HepG2 (cell line): Measurements from ENCODE around the gene CCM2. TPM values are rescaled to one million over a fixed set of nuclear protein-coding genes. Genes with fewer than 3 reads are reported as not detected.
A peak's percentile ranks its signal among the peaks of the same experiment; 100 is the strongest.

Experiments
- CC2D1A ChIP-seq: sonication (generic); formaldehyde crosslinking; IDR thresholded peaks from 2 replicates; pipeline ENCODE4 v1.8.1; 2023; ENCODE audit warnings: mild to moderate bottlenecking, missing genetic modification reagents
- CHD4 ChIP-seq: fragments of 200-600 bp; sonication (generic); IDR thresholded peaks from 2 replicates; pipeline ENCODE4 v1.7.0; 2017; ENCODE audit warnings: mild to moderate bottlenecking, low read length, borderline replicate concordance
- FOSL1 ChIP-seq: sonication (generic); formaldehyde crosslinking; IDR thresholded peaks from 2 replicates; pipeline ENCODE4 v1.9.0; 2021; ENCODE audit warnings: missing genetic modification reagents, borderline replicate concordance
- MIXL1 ChIP-seq: IDR thresholded peaks from 2 replicates; pipeline ENCODE4 v1.6.1; 2016
- RELA ChIP-seq: sonication (generic); formaldehyde crosslinking; IDR thresholded peaks from 2 replicates; pipeline ENCODE4 v1.4.0; 2020; ENCODE audit warnings: missing genetic modification reagents
- TCF7L2 ChIP-seq: IDR thresholded peaks from 2 replicates; pipeline ENCODE4 v1.6.1; 2011; ENCODE audit warnings: mild to moderate bottlenecking, low read depth, low read length, moderate library complexity
- ZNF124 ChIP-seq: sonication (generic); formaldehyde crosslinking; IDR thresholded peaks from 2 replicates; pipeline ENCODE4 v1.4.0; 2020; ENCODE audit warnings: missing genetic modification reagents
- ZNF367 ChIP-seq: sonication (generic); formaldehyde crosslinking; IDR thresholded peaks from 2 replicates; pipeline ENCODE4 v1.4.0; 2020; ENCODE audit warnings: missing genetic modification reagents, borderline replicate concordance
- ZNF569 ChIP-seq: sonication (generic); formaldehyde crosslinking; IDR thresholded peaks from 2 replicates; pipeline ENCODE4 v1.5.0; 2020; ENCODE audit warnings: mild to moderate bottlenecking, missing genetic modification reagents, moderate library complexity, borderline replicate concordance
- ZNF839 ChIP-seq: sonication (generic); formaldehyde crosslinking; IDR thresholded peaks from 2 replicates; pipeline ENCODE4 v1.4.0; 2020; ENCODE audit warnings: missing genetic modification reagents, mild to moderate bottlenecking, borderline replicate concordance
- polyA plus RNA-seq, 8 experiments: library from polyadenylated mRNA; depleted of rRNA in 3 of 8; stranded (reverse) in 7 of 8; unstranded in 1 of 8; fragments of >200 nt; fragmentation: Illumina TruSeq in 4 of 8; extraction: Trizol in 4 of 8; gene quantifications; 2 replicates each; pipeline versions ENCODE4 v1.2.1 to v1.2.3, GENCODE V29; 2011 to 2016; ENCODE audit warnings: low read depth in 4 of 8, missing spikeins in 1 of 8, mixed read lengths in 1 of 8; ENCODE audit not compliant: insufficient read depth in 1 of 8
- total RNA-seq, 5 experiments: library from RNA; depleted of rRNA; stranded (reverse); fragments of >200 nt; fragmentation: Illumina TruSeq; extraction: Trizol; gene quantifications; 2 replicates each; pipeline ENCODE4 v1.2.3, GENCODE V29; 2016; ENCODE audit warnings: low read depth in 1 of 5
- TF ChIP-seq, protein P1 (sequence below): sonication (generic); formaldehyde crosslinking; conservative IDR thresholded peaks from 2 replicates; pipeline ENCODE4 v1.8.0; 2022; ENCODE audit warnings: mild to moderate bottlenecking, moderate library complexity, missing genetic modification reagents
- TF ChIP-seq, protein P2 (sequence below): IDR thresholded peaks from 2 replicates; pipeline ENCODE4 v1.6.1; 2016; ENCODE audit warnings: low read depth, borderline replicate concordance
- TF ChIP-seq, protein P3 (sequence below): sonication (generic); formaldehyde crosslinking; IDR thresholded peaks from 2 replicates; pipeline ENCODE4 v1.9.0; 2021; ENCODE audit warnings: missing genetic modification reagents, borderline replicate concordance
- TF ChIP-seq, protein P4 (sequence below): conservative IDR thresholded peaks from 2 replicates; pipeline ENCODE4 v1.6.1; 2018; ENCODE audit warnings: missing genetic modification reagents
- TF ChIP-seq, protein P5 (sequence below): sonication (generic); formaldehyde crosslinking; IDR thresholded peaks from 2 replicates; pipeline ENCODE4 v1.4.0; 2020; ENCODE audit warnings: mild to moderate bottlenecking, missing genetic modification reagents

CCM2 gene
- total and polyA plus RNA-seq, 2 of the 13 experiments (the other 11 are each of a cell fraction or from before 2014, with no cell fraction given), result 13.7 to 15.8 TPM

DNA sequence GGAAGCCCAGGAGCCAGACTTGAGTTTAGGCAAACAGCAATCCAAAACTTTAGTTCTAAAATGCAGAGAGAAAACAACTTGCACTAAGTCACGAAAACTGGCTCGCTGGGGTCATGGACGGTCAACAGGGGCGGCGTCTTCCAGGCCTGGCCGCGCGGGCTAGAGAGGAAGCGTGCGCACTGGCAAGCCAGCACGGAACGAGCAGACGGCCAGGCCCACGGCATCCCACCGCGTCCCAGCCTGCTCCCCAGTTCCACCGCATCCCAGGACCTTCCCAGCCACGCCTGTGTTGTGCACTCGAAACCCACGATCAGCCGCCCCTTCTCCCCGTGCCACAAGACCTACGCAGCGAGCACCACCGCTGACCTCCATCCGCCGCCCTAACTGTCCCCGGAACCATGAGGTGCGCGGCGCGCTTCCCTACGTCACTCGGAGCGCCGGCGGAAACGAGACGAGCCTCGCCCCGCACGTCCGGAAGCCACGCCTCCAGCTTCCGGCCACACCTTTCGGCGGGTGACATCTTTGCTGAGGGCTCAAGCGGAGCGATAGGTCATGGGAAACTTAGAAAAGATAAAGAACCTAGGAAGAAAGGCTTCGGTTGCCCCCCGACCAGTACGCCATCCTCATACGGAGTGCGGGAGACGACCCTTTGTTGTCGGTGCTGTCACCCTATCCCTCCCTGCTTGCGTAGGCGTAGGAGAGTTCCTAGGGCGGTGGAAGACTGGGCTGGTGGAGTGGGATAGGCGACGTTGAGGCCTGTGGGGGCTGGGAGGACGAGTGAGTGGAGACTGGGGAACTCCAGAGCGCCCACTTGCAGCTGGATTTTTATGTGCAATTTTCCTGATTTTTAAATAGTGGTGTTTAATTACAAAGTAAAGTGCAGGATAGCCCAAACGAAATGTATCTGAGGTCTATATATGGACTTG, 111.6 kb downstream of the CCM2 start, which contains the start of gene TBRG4 (continued):
- TF ChIP-seq, protein P1, sequence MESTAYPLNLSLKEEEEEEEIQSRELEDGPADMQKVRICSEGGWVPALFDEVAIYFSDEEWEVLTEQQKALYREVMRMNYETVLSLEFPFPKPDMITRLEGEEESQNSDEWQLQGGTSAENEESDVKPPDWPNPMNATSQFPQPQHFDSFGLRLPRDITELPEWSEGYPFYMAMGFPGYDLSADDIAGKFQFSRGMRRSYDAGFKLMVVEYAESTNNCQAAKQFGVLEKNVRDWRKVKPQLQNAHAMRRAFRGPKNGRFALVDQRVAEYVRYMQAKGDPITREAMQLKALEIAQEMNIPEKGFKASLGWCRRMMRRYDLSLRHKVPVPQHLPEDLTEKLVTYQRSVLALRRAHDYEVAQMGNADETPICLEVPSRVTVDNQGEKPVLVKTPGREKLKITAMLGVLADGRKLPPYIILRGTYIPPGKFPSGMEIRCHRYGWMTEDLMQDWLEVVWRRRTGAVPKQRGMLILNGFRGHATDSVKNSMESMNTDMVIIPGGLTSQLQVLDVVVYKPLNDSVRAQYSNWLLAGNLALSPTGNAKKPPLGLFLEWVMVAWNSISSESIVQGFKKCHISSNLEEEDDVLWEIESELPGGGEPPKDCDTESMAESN (CRISPR knock-in tag), result peak; percentile 94
- TF ChIP-seq ZNF839 (0 out of 2 replicates have a peak, but pooled peaks have one; percentile 55), FOSL1 (CRISPR knock-in tag) (no peak), CHD4 (no peak; the same call in 1 of the 2 replicates), MIXL1 (no peak; the same call in 1 of the 2 replicates), CC2D1A (CRISPR knock-in tag) (no peak), ZNF367 (CRISPR knock-in tag) (peak; percentile 46; the same call in 1 of the 2 replicates), ZNF569 (CRISPR knock-in tag) (no peak), RELA (peak; percentile 53; the same call in 1 of the 2 replicates), ZNF124 (CRISPR knock-in tag) (peak; percentile 57; the same call in 1 of the 2 replicates), TCF7L2 (no peak)
- TF ChIP-seq, protein P2, sequence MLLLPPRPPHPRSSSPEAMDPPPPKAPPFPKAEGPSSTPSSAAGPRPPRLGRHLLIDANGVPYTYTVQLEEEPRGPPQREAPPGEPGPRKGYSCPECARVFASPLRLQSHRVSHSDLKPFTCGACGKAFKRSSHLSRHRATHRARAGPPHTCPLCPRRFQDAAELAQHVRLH (CRISPR knock-in tag), result peak; percentile 95; the same call in 1 of the 2 replicates
- TF ChIP-seq, protein P3, sequence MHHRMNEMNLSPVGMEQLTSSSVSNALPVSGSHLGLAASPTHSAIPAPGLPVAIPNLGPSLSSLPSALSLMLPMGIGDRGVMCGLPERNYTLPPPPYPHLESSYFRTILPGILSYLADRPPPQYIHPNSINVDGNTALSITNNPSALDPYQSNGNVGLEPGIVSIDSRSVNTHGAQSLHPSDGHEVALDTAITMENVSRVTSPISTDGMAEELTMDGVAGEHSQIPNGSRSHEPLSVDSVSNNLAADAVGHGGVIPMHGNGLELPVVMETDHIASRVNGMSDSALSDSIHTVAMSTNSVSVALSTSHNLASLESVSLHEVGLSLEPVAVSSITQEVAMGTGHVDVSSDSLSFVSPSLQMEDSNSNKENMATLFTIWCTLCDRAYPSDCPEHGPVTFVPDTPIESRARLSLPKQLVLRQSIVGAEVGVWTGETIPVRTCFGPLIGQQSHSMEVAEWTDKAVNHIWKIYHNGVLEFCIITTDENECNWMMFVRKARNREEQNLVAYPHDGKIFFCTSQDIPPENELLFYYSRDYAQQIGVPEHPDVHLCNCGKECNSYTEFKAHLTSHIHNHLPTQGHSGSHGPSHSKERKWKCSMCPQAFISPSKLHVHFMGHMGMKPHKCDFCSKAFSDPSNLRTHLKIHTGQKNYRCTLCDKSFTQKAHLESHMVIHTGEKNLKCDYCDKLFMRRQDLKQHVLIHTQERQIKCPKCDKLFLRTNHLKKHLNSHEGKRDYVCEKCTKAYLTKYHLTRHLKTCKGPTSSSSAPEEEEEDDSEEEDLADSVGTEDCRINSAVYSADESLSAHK (CRISPR knock-in tag), result peak; percentile 26; the same call in 1 of the 2 replicates
- TF ChIP-seq, protein P4, sequence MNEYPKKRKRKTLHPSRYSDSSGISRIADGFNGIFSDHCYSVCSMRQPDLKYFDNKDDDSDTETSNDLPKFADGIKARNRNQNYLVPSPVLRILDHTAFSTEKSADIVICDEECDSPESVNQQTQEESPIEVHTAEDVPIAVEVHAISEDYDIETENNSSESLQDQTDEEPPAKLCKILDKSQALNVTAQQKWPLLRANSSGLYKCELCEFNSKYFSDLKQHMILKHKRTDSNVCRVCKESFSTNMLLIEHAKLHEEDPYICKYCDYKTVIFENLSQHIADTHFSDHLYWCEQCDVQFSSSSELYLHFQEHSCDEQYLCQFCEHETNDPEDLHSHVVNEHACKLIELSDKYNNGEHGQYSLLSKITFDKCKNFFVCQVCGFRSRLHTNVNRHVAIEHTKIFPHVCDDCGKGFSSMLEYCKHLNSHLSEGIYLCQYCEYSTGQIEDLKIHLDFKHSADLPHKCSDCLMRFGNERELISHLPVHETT, result peak; percentile 73; the same call in 1 of the 2 replicates
- TF ChIP-seq, protein P5, sequence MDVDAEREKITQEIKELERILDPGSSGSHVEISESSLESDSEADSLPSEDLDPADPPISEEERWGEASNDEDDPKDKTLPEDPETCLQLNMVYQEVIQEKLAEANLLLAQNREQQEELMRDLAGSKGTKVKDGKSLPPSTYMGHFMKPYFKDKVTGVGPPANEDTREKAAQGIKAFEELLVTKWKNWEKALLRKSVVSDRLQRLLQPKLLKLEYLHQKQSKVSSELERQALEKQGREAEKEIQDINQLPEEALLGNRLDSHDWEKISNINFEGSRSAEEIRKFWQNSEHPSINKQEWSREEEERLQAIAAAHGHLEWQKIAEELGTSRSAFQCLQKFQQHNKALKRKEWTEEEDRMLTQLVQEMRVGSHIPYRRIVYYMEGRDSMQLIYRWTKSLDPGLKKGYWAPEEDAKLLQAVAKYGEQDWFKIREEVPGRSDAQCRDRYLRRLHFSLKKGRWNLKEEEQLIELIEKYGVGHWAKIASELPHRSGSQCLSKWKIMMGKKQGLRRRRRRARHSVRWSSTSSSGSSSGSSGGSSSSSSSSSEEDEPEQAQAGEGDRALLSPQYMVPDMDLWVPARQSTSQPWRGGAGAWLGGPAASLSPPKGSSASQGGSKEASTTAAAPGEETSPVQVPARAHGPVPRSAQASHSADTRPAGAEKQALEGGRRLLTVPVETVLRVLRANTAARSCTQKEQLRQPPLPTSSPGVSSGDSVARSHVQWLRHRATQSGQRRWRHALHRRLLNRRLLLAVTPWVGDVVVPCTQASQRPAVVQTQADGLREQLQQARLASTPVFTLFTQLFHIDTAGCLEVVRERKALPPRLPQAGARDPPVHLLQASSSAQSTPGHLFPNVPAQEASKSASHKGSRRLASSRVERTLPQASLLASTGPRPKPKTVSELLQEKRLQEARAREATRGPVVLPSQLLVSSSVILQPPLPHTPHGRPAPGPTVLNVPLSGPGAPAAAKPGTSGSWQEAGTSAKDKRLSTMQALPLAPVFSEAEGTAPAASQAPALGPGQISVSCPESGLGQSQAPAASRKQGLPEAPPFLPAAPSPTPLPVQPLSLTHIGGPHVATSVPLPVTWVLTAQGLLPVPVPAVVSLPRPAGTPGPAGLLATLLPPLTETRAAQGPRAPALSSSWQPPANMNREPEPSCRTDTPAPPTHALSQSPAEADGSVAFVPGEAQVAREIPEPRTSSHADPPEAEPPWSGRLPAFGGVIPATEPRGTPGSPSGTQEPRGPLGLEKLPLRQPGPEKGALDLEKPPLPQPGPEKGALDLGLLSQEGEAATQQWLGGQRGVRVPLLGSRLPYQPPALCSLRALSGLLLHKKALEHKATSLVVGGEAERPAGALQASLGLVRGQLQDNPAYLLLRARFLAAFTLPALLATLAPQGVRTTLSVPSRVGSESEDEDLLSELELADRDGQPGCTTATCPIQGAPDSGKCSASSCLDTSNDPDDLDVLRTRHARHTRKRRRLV (CRISPR knock-in tag), result peak; percentile 89
